Epidermal melanocyte (primary cell): ENCODE data around the gene SF3B3.

ENCODE experiments used
- DNase-seq: peaks from one replicate; pipeline ENCODE4 v3.0.0; 2011; ENCODE audit warnings: low spot score; ENCODE audit not compliant: insufficient read length

Gene SF3B3

GRCh38 chr16:70589998-70590471 is 66.4 kb downstream of the SF3B3 start:
- no peak for DNase-seq

GRCh38 chr16:70590722-70591415 is 67.3 kb downstream of the SF3B3 start:
- no peak for DNase-seq

GRCh38 chr16:70591615-70592014 is 68.0 kb downstream of the SF3B3 start:
- no peak for DNase-seq

GRCh38 chr16:70592106-70592571 is 68.5 kb downstream of the SF3B3 start:
- no peak for DNase-seq

GRCh38 chr16:70593544-70593943 is 69.9 kb downstream of the SF3B3 start:
- DNase-seq, result no peak

GRCh38 chr16:70594569-70594968 is 71.0 kb downstream of the SF3B3 start:
- DNase-seq, result no peak

GRCh38 chr16:70597135-70597835 is 73.7 kb downstream of the SF3B3 start:
- no peak for DNase-seq

GRCh38 chr16:70598937-70599503 is 75.4 kb downstream of the SF3B3 start:
- no peak for DNase-seq

GRCh38 chr16:70600730-70601129 is 77.1 kb downstream of the SF3B3 start:
- DNase-seq, result no peak

- no peak for DNase-seq
These were observed 78.3 kb downstream of the SF3B3 start for GRCh38 chr16:70601576-70602575.

GRCh38 chr16:70602831-70603230 is 79.2 kb downstream of the SF3B3 start:
- no peak for DNase-seq

GRCh38 chr16:70604407-70605282 is 81.0 kb downstream of the SF3B3 start:
- DNase-seq, result no peak

GRCh38 chr16:70605283-70605657 is 81.7 kb downstream of the SF3B3 start:
- DNase-seq, result no peak

- DNase-seq, result no peak
These were observed 84.9 kb downstream of the SF3B3 start for GRCh38 chr16:70608521-70608920.

GRCh38 chr16:70610273-70611223 is 86.9 kb downstream of the SF3B3 start:
- DNase-seq, result no peak

- no peak for DNase-seq
These were observed 87.6 kb downstream of the SF3B3 start for GRCh38 chr16:70611224-70611598.

- no peak for DNase-seq
These were observed 88.2 kb downstream of the SF3B3 start for GRCh38 chr16:70611785-70612303.

- no peak for DNase-seq
These were observed 89.3 kb downstream of the SF3B3 start for GRCh38 chr16:70612931-70613330.
